ENCODE data around the gene KDM5A.

- TF ChIP-seq POLR2A (IDR thresholded peaks at IDR 0.05) (no peak), CTCF (IDR thresholded peaks at IDR 0.05) (no peak), POLR2AphosphoS5 (IDR thresholded peaks at IDR 0.05; ENCODE audit: insufficient read depth in 1 of 2, low read depth in 1 of 2) (no peak)
Measured at GRCh38 chr12:262817-263216, 126.3 kb downstream of the KDM5A start, which contains the start of gene SLC6A13.

Data from vagina (tissue), 2 donors.